Inflammatory macrophage (primary cell): ENCODE measurements around the gene FERMT3.

Experiments
- DNase-seq, 2 donors: peaks; one replicate each; pipeline ENCODE4 v3.0.0-alpha.2; 2020 to 2022

The FERMT3 gene

DNA sequence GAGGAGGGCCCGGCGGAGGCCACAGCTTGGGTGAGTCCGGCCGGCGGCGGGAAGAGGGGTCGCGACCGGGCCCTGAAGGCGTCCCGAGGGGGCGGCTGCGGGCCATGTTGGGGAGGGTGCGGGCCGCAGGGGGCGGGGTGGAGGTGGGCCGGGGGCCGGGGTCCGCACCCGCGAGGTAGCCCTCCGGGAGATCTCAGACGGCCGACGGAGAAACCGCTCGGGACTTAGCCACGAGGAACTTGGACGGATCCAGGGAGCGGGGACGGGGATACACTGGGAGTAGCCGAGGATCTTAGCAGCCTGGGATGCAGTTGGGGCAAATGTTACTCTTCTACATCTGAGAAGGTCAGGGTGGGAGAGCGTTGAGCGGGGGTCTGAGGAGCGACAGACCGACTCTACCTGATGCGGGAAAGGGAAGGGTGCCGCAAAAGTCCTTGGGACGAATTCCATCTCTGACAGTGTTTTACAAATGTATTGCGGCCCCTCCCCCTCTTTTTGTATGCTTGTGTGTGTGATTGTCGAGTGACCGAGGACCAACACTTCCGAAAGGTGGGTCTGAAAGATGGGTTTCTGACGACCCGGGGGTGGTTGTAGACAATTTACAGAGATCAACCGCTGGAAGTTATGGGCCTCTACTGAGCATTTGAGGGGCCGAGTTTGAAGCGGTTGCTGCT lies 19.9 kb upstream of the FERMT3 start:
- DNase-seq, result no peak

DNA sequence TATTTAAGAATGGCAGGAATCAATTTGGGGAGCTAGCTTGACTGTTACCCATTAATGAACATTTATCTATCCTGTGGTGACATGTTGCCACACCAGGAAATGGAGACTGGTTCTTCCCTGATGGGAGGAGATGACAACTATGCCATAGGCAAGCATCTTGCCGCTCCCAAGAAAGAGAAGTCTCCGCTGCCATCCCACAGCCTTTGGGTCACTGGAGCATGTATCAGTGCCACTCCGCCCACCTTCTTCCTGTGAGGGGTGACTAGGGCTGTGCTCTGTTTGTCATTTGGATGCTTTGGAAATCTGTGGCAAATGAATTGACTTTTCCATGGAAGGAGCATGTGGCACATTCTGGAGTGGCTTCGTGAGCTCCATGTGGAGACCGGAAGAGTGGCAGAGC lies 14.1 kb upstream of the FERMT3 start:
- DNase-seq, result peak; percentile 91 to 97

- peak; percentile 88 to 97 for DNase-seq
Measured at GRCh38 chr11:64196626-64197025, 9.9 kb upstream of the FERMT3 start.

GRCh38 chr11:64198511-64198910 lies 8.0 kb upstream of the FERMT3 start:
- peak; percentile 60 to 83 for DNase-seq

DNA sequence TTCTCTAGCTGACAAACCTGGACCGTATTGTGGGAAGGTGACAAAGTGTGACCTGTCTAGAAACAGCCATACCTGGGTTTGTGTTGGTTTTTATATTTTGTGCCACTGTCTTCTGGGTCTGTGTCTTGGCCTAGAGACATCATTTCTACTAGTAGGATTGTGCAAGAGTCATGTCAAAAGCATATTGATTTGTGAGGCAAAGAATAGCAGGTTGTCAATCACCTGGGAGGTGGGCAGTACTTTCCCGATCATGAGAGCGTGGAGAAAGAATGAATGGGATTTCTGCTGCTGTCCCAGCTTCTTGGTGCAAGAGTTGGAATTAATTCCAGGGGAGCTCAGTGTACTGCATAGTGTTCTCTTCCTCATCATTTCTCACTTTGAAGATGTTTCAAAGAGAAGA lies 5.0 kb upstream of the FERMT3 start:
- no peak for DNase-seq

DNA sequence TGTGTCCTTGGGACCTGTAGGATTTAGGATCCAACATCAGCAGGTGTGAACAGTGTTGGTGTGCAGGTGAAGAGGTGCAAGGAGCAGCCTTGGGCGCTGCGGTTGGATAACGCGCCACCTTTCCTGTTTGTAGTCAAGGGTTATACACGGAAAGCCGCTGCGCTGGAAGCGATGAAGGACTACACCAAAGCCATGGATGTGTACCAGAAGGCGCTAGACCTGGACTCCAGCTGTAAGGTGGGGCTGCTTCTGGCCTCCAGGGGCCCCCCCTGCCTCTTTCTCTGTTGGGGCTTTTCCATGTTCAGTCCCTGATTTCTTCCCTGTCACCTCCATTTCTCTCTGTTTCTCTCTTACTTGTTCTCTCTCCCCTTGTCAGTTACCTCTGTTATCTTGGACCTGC lies 3.5 kb upstream of the FERMT3 start:
- no peak for DNase-seq

DNA sequence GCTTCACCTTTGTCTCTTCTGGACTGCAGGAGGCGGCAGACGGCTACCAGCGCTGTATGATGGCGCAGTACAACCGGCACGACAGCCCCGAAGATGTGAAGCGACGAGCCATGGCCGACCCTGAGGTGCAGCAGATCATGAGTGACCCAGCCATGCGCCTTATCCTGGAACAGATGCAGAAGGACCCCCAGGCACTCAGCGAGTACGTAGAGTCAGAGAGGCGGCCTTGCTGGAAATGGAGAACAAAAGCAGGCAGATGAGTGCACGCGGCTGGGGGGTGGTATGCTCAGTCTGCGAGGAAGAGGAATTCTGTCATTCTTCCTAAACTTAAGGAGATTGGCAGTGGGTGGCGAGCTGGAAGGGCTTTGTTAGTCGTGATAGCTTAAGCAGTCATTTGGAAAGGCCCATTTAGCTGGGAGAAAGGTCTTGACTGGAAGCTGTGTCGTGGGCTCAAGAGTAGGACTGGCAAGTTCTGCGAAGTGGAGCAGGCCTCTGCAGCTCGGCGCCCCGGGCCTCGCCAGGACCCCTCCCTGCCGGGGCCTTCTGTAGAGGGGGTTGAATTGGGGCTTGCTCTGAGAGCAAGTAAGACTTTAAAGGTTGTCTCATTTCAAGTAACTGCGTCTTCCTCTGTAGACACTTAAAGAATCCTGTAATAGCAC lies 3.0 kb upstream of the FERMT3 start:
- DNase-seq, result no peak

GRCh38 chr11:64204080-64204440 lies 2.5 kb upstream of the FERMT3 start:
- no peak for DNase-seq

GRCh38 chr11:64204464-64204989 lies 2.0 kb upstream of the FERMT3 start:
- DNase-seq, result peak; percentile 91 to 92

DNA sequence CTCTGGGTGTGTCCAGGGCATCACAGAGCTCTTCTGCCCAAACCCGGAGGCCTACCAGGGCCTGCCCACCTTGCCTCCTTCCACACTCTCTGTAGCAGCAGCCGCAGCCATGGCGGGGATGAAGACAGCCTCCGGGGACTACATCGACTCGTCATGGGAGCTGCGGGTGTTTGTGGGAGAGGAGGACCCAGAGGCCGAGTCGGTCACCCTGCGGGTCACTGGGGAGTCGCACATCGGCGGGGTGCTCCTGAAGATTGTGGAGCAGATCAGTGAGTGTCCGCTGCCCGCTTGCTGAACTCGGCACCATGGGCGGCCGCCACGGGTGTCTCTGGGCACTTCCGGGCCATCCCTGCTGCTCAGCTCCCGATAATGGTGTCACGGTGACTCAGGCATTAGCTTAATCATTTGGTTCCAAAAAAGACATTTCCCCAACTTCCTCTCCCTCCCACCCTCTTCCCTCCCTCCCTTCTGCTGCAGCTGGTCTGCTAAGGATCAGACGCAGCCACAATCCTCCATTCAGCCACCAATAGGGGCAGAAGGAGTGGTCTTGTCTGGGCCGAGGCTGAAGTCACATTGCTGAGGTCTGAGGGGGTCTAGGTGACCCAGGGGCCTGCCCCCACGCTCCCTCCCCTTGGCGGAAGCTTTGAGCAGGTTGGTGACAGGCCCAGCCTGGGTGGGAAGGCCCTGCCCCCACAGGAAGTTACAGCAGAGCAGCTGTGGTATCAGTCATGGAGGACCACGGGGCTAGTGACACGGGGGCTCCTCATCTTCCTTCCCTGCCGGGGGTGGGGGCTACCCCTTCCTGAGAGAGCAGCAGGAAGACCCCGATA lies 950 bp downstream of the FERMT3 start:
- DNase-seq, result peak; percentile 89 to 95

GRCh38 chr11:64208086-64208795 lies 1.7 kb downstream of the FERMT3 start:
- no peak for DNase-seq

- DNase-seq, result no peak
Measured at GRCh38 chr11:64208796-64209562, 2.5 kb downstream of the FERMT3 start.

DNA sequence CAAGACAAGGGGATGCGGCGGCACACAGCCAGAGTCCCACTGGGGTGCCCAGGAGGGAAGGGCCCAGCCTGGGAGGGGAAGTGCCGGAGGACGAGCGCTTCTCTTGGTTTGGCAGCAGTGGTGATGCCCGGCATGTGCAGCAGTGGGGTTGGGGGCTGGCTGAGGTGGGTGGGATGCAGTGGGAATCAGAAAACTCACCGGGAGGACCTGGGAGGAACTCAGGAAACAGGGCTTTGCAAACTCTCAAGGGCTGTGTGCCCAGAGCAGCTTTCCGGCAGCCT lies 3.0 kb downstream of the FERMT3 start:
- DNase-seq, result no peak

DNA sequence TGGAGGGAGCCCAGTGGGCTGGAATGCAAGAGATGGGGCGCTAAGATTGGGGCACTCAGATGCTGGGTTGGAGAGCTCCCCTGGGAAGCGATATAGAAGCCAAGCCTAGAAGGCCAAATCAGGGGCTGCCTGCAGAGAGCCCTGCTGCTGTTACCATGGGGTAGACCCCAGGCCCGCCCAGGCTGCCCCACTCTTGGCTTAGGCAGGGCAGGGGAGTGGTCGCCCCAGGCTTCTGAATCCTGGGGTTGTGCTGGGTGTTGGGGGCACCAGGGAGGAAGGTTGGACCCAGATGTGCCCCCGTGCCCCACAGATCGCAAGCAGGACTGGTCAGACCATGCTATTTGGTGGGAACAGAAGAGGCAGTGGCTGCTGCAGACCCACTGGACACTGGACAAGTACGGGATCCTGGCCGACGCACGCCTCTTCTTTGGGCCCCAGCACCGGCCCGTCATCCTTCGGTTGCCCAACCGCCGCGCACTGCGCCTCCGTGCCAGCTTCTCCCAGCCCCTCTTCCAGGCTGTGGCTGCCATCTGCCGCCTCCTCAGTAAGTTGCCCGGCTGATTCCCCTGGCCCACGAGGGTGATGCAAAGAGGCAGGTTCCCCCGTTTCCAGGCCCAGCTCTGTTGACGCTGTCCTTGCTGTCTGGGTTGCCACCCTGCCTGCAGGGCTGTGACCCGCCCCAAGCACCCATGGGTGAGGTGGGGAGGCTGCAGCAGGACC lies 3.9 kb downstream of the FERMT3 start:
- DNase-seq, result no peak

DNA sequence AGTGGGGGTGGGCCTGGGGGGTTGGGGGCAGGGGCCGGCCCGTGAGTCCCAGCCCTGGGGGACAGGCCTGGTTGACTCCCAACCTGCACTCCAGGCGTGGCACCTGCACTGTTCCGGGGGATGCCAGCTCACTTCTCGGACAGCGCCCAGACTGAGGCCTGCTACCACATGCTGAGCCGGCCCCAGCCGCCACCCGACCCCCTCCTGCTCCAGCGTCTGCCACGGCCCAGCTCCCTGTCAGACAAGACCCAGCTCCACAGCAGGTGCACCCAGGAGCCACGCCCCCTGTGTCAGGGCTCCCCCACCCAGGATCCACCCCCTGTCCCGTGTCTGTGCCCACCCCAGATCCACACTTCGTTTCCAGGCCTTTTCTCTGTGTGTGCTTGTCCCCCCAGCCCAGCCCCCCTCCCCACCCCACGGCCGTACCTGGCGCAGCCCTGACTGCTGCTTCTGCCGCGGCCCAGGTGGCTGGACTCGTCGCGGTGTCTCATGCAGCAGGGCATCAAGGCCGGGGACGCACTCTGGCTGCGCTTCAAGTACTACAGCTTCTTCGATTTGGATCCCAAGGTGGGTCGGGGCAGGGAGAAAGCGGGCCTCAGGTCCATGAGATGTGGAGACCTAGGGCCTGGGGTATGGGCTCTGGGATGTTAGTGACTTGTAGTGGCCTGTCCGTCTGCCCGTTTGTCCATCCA lies 4.8 kb downstream of the FERMT3 start:
- DNase-seq, result no peak

DNA sequence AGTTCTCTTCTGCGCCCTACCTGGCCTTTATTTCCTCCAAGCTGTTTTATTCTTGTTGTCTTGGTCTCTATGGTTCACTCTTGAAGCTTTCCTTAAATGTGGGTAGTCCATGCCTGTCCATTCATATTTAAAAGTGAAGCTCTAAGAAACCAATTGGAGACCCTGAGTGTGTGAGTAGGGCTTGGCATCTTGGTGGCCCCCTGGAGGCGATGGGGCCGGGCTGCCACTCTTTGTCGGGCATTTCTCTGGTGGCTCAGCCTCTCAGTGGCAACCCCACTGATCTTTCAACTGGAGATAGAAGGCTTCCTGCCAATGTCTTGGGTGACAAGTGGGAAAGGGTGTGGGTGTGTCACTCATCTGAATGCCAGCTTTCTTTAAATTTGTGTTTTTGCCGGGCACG lies 10.4 kb downstream of the FERMT3 start:
- no peak for DNase-seq

GRCh38 chr11:64218628-64219353 lies 12.3 kb downstream of the FERMT3 start:
- DNase-seq, result no peak

- DNase-seq, result no peak
Measured at GRCh38 chr11:64219354-64219684, 12.8 kb downstream of the FERMT3 start.

DNA sequence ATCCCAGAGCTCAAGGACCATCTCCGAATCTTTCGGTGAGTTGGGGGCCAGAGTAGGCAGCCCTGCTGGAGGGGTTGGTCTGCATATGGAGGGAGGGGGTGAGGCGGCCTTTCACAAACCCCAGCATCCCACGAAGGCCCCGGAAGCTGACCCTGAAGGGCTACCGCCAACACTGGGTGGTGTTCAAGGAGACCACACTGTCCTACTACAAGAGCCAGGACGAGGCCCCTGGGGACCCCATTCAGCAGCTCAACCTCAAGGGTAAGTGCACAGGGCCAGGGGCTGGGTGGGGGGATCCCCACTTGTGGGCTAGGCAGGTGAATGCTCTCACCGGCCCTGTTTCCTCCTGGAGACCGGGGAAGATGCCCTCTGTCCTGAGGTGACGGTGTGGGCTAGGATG lies 13.2 kb downstream of the FERMT3 start:
- no peak for DNase-seq

DNA sequence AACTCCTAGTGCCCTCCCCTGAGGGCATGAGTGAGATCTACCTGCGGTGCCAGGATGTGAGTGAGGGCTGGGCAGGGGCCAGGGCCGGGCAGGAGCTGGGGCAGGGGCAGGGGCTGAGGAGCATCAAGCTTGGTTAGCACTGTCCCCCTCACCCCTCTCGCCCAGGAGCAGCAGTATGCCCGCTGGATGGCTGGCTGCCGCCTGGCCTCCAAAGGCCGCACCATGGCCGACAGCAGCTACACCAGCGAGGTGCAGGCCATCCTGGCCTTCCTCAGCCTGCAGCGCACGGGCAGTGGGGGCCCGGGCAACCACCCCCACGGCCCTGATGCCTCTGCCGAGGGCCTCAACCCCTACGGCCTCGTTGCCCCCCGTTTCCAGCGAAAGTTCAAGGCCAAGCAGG lies 13.8 kb downstream of the FERMT3 start:
- DNase-seq, result no peak
